ENCODE results near the gene INKA1.
"Not testable (repeated sequence)": the region's sequence is repeated elsewhere in the genome, so short reads cannot be mapped to it uniquely, and the experiment has no call there.

Gene INKA1

GRCh38 chr3:49802719-49803464 lies at the start of gene INKA1:
TSS of gene INKA1 (plus strand) at chr3:49803261. CDS start at chr3:49803393, 132 bp downstream.
- DNase-seq, result peak; percentile 72 to 86 (median 76)

- no peak for DNase-seq
Measured at GRCh38 chr3:49754536-49754935, 48.5 kb upstream of the INKA1 start.

GRCh38 chr3:49756036-49756435 lies 47.0 kb upstream of the INKA1 start:
- no peak for DNase-seq

- no peak for DNase-seq
Measured at GRCh38 chr3:49757197-49757596, 45.9 kb upstream of the INKA1 start.

GRCh38 chr3:49759226-49759625 lies 43.8 kb upstream of the INKA1 start:
- no peak for DNase-seq

GRCh38 chr3:49761661-49762060 lies 41.4 kb upstream of the INKA1 start:
- no peak for DNase-seq

- no peak for DNase-seq
Measured at GRCh38 chr3:49763981-49764380, 39.1 kb upstream of the INKA1 start.

GRCh38 chr3:49769286-49769915 lies 33.7 kb upstream of the INKA1 start:
- DNase-seq, result no peak

- no peak for DNase-seq
Measured at GRCh38 chr3:49769926-49770325, 33.1 kb upstream of the INKA1 start.

- DNase-seq, result no peak
Measured at GRCh38 chr3:49771340-49771938, 31.6 kb upstream of the INKA1 start.

- no peak for DNase-seq
Measured at GRCh38 chr3:49772703-49773102, 30.4 kb upstream of the INKA1 start.

GRCh38 chr3:49775538-49775937 lies 27.5 kb upstream of the INKA1 start:
- DNase-seq, result no peak

- DNase-seq, result not testable (repeated sequence)
Measured at GRCh38 chr3:49776101-49776500, 27.0 kb upstream of the INKA1 start.

- DNase-seq, result no peak
Measured at GRCh38 chr3:49779358-49780079, 23.5 kb upstream of the INKA1 start.

GRCh38 chr3:49780080-49780974 lies 22.7 kb upstream of the INKA1 start:
- no peak for DNase-seq

GRCh38 chr3:49780975-49781365 lies 22.1 kb upstream of the INKA1 start:
- DNase-seq, result not testable (repeated sequence)

- no peak for DNase-seq
Measured at GRCh38 chr3:49781415-49782199, 21.5 kb upstream of the INKA1 start.

- DNase-seq, result not testable (repeated sequence)
Measured at GRCh38 chr3:49782277-49782676, 20.8 kb upstream of the INKA1 start.

- DNase-seq, result no peak
Measured at GRCh38 chr3:49785565-49786356, 17.3 kb upstream of the INKA1 start.

GRCh38 chr3:49786357-49787181 lies 16.5 kb upstream of the INKA1 start, which contains the start of gene IP6K1:
TSS of gene IP6K1 (minus strand) at chr3:49786542. CDS start at chr3:49748040, 38,502 bp downstream.
- DNase-seq, result peak; percentile 95 to 99 (median 98)

All from activated naive CD4-positive, alpha-beta T cell (primary cell).